IMR-90 (cell line): ENCODE measurements around the gene CADM1. TPM values are rescaled to one million over a fixed set of nuclear protein-coding genes. Genes with fewer than 3 reads are reported as not detected.

Source experiments
- ATAC-seq: fragments of 200-7000 bp; cut with Tn5 transposase; 2 replicates; pipeline ENCODE4 v1.9.1; 2020; ENCODE audit warnings: low read depth, mild to moderate bottlenecking, moderate library complexity
- BruUV-seq: library from RNA; stranded (reverse); fragments of 400-500 nt; replicated peaks from 2 replicates; lab custom pipeline; 2021; lab: Mats Ljungman, UMichigan
- CTCF ChIA-PET: fragments of 300-600 bp; formaldehyde crosslinking; extraction: SDS; loops from one replicate; lab custom pipeline; 2021; ENCODE audit warnings: antibody characterized with exemption; lab: Yijun Ruan, JAX
- POLR2A ChIA-PET: fragments of 300-600 bp; sonication (Branson Sonifier 250); formaldehyde crosslinking; loops from one replicate; lab custom pipeline; 2022; ENCODE audit warnings: antibody characterized with exemption; ENCODE audit not compliant: unreplicated experiment; lab: Charles Lee
- DNase-seq: peaks from one replicate; pipeline ENCODE4 v3.0.0; 2013
- H2AFZ ChIP-seq: replicated peaks from 2 replicates; pipeline ENCODE3; 2013; ENCODE audit warnings: low read length, mild to moderate bottlenecking; ENCODE audit not compliant: poor library complexity
- H2AK5ac ChIP-seq: 2 replicates; pipeline ENCODE4 v1.6.1; 2013; ENCODE audit warnings: low read depth, low read length, inconsistent platforms
- H2AK9ac ChIP-seq: replicated peaks from 2 replicates; pipeline ENCODE3; 2013; ENCODE audit warnings: mild to moderate bottlenecking, low read depth, low read length, moderate library complexity; ENCODE audit not compliant: poor library complexity
- H2BK120ac ChIP-seq: 2 replicates; pipeline ENCODE4 v1.6.1; 2013; ENCODE audit warnings: low read depth, low read length, inconsistent platforms
- H2BK15ac ChIP-seq: 3 replicates; pipeline ENCODE4 v1.6.1; 2013; ENCODE audit warnings: low read depth, low read length, inconsistent platforms
- H2BK20ac ChIP-seq: 2 replicates; pipeline ENCODE4 v1.6.1; 2013; ENCODE audit warnings: low read depth, mild to moderate bottlenecking, inconsistent platforms, low read length, moderate library complexity
- H2BK5ac ChIP-seq: 2 replicates; pipeline ENCODE4 v1.6.1; 2013; ENCODE audit warnings: mild to moderate bottlenecking, low read depth, low read length, inconsistent platforms; ENCODE audit not compliant: poor library complexity, severe bottlenecking
- H3K14ac ChIP-seq: replicated peaks from 2 replicates; pipeline ENCODE4 v1.6.1; 2013; ENCODE audit warnings: low read depth, low read length, inconsistent platforms
- H3K18ac ChIP-seq: 2 replicates; pipeline ENCODE4 v1.6.1; 2013; ENCODE audit warnings: low read depth, low read length, control low read depth
- H3K23ac ChIP-seq: 2 replicates; pipeline ENCODE4 v1.6.1; 2013; ENCODE audit warnings: low read depth, low read length, inconsistent platforms
- H3K27ac ChIP-seq: 2 replicates; pipeline ENCODE4 v1.5.1; 2013; ENCODE audit warnings: mild to moderate bottlenecking, control low read depth, low read length; ENCODE audit not compliant: insufficient read depth
- H3K27me3 ChIP-seq: 2 replicates; pipeline ENCODE4 v1.6.1; 2013; ENCODE audit warnings: low read length; ENCODE audit not compliant: control insufficient read depth, insufficient read depth
- H3K36me3 ChIP-seq: 2 replicates; pipeline ENCODE4 v1.6.1; 2013; ENCODE audit warnings: low read length, mixed read lengths; ENCODE audit not compliant: control insufficient read depth, insufficient read depth
- H3K4ac ChIP-seq: 2 replicates; pipeline ENCODE4 v1.6.1; 2013; ENCODE audit warnings: low read depth, low read length, inconsistent platforms
- H3K4me1 ChIP-seq: 2 replicates; pipeline ENCODE4 v1.6.1; 2013; ENCODE audit warnings: low read length, mixed read lengths; ENCODE audit not compliant: control insufficient read depth, insufficient read depth
- H3K4me2 ChIP-seq: 2 replicates; pipeline ENCODE4 v1.6.1; 2013; ENCODE audit warnings: low read depth, mild to moderate bottlenecking, control low read depth, low read length, moderate library complexity
- H3K4me3 ChIP-seq: 2 replicates; pipeline ENCODE4 v1.5.1; 2013; ENCODE audit warnings: low read depth, mild to moderate bottlenecking, control low read depth, low read length, moderate library complexity; ENCODE audit not compliant: insufficient read depth
- H3K56ac ChIP-seq: 2 replicates; pipeline ENCODE4 v1.6.1; 2013; ENCODE audit warnings: low read length, inconsistent platforms; ENCODE audit not compliant: insufficient read depth; ENCODE audit errors: extremely low read depth
- H3K79me1 ChIP-seq, 2 experiments: 2 replicates each; pipeline ENCODE4 v1.6.1; 2013; ENCODE audit warnings: low read length in 2 of 2, inconsistent platforms in 1 of 2, low read depth in 1 of 2
- H3K9ac ChIP-seq: 2 replicates; pipeline ENCODE4 v1.6.1; 2013; ENCODE audit warnings: low read depth, low read length, control low read depth
- H3K9me1 ChIP-seq: 2 replicates; pipeline ENCODE4 v1.6.1; 2013; ENCODE audit warnings: low read length, inconsistent platforms; ENCODE audit not compliant: insufficient read depth
- H3K9me3 ChIP-seq: 2 replicates; pipeline ENCODE4 v1.6.1; 2013; ENCODE audit warnings: low read length; ENCODE audit not compliant: control insufficient read depth, insufficient read depth
- H4K20me1 ChIP-seq: 2 replicates; pipeline ENCODE4 v1.6.1; 2013; ENCODE audit warnings: low read length, inconsistent platforms; ENCODE audit not compliant: insufficient read depth
- H4K5ac ChIP-seq: 2 replicates; pipeline ENCODE4 v1.6.1; 2013; ENCODE audit warnings: mild to moderate bottlenecking, low read depth, low read length, control low read depth
- H4K8ac ChIP-seq, 2 experiments: 2 replicates each; pipeline ENCODE4 v1.6.1; 2013; ENCODE audit warnings: low read depth in 2 of 2, low read length in 2 of 2, control low read depth in 1 of 2, inconsistent platforms in 1 of 2
- H4K91ac ChIP-seq: 2 replicates; pipeline ENCODE4 v1.6.1; 2013; ENCODE audit warnings: low read depth, low read length, inconsistent platforms; ENCODE audit not compliant: insufficient read depth
- BHLHE40 ChIP-seq: fragments of 150-350 bp; IDR thresholded peaks from 2 replicates; pipeline ENCODE4 v1.6.1; 2016; ENCODE audit warnings: mild to moderate bottlenecking, low read depth, low read length
- CEBPB ChIP-seq: IDR thresholded peaks from 2 replicates; pipeline ENCODE4 v1.6.1; 2012; ENCODE audit warnings: low read depth, low read length, improper control_type of control experiment
- CHD1 ChIP-seq: IDR thresholded peaks from 2 replicates; pipeline ENCODE4 v1.6.1; 2012; ENCODE audit warnings: low read depth, low read length, improper control_type of control experiment
- FOS ChIP-seq: fragments of 150-350 bp; IDR thresholded peaks from 2 replicates; pipeline ENCODE4 v1.6.1; 2016; ENCODE audit warnings: low read depth, low read length
- MAFK ChIP-seq: IDR thresholded peaks from 2 replicates; pipeline ENCODE4 v1.6.1; 2012; ENCODE audit warnings: low read depth, low read length, improper control_type of control experiment
- MAZ ChIP-seq: IDR thresholded peaks from 2 replicates; pipeline ENCODE4 v1.6.1; 2012; ENCODE audit warnings: low read depth, mild to moderate bottlenecking, low read length, improper control_type of control experiment, moderate library complexity, borderline replicate concordance
- MXI1 ChIP-seq: IDR thresholded peaks from 2 replicates; pipeline ENCODE4 v1.6.1; 2012; ENCODE audit warnings: low read depth, mild to moderate bottlenecking, low read length, moderate library complexity, borderline replicate concordance
- NFE2L2 ChIP-seq: fragments of 150-350 bp; IDR thresholded peaks from 2 replicates; pipeline ENCODE4 v1.6.1; 2016; ENCODE audit warnings: low read depth, mild to moderate bottlenecking, low read length
- POLR2A ChIP-seq: IDR thresholded peaks from 2 replicates; pipeline ENCODE4 v1.6.1; 2012; ENCODE audit warnings: mild to moderate bottlenecking, low read depth, low read length
- RAD21 ChIP-seq: IDR thresholded peaks from 2 replicates; pipeline ENCODE4 v1.6.1; 2012; ENCODE audit warnings: low read length, improper control_type of control experiment
- RCOR1 ChIP-seq: IDR thresholded peaks from 2 replicates; pipeline ENCODE4 v1.6.1; 2012; ENCODE audit warnings: mild to moderate bottlenecking, low read length, improper control_type of control experiment; ENCODE audit not compliant: insufficient replicate concordance
- RFX5 ChIP-seq: IDR thresholded peaks from 2 replicates; pipeline ENCODE4 v1.8.0; 2012; ENCODE audit warnings: low read depth, mild to moderate bottlenecking, low read length, moderate library complexity
- SMC3 ChIP-seq: fragments of 150-350 bp; IDR thresholded peaks from 2 replicates; pipeline ENCODE4 v1.6.1; 2016; ENCODE audit warnings: low read depth, mild to moderate bottlenecking, antibody characterized with exemption, low read length, moderate library complexity
- WGBS, 2 experiments: methylation state at CpG; one replicate each; pipeline versions ENCODE4 v1.1.5 to v1.1.7; 2013; ENCODE audit warnings: missing lambda C conversion rate in 2 of 2; ENCODE audit not compliant: insufficient read length in 1 of 2; ENCODE audit errors: extremely low coverage in 2 of 2; 5-methylcytosine and 5-hydroxymethylcytosine counted together
- dilution Hi-C: fragments of 300-500 bp; cut with HindIII; formaldehyde crosslinking; loops from one replicate; pipeline ENCODE4 v1.14.3; 2018; ENCODE audit warnings: low sequenced_read_pairs; ENCODE audit not compliant: unreplicated experiment
- in situ Hi-C: fragments of 300-500 bp; cut with MboI; formaldehyde crosslinking; loops from 3 replicates; pipeline ENCODE4 v1.14.3; 2019; ENCODE audit warnings: low sequenced_read_pairs, inconsistent platforms, mixed read lengths
- intact Hi-C: fragments of 100-400 bp; cut with micrococcal nuclease; formaldehyde crosslinking; loops from 2 replicates; pipeline ENCODE4 v1.10.0; 2022
- polyA plus RNA-seq, 3 experiments: library from polyadenylated mRNA; depleted of rRNA; stranded (reverse); fragments of >200 nt; gene quantifications; 2 replicates each; pipeline ENCODE4 v1.2.3, GENCODE V29; 2012; ENCODE audit warnings: low replicate concordance in 1 of 3
- total RNA-seq: library from RNA; depleted of rRNA; stranded (reverse); fragments of >200 nt; gene quantifications from 2 replicates; pipeline ENCODE4 v1.2.3, GENCODE V29; 2012
- TF ChIP-seq, protein P1 (sequence below): conservative IDR thresholded peaks from 2 replicates; pipeline ENCODE4 v1.5.1; 2012; ENCODE audit warnings: mild to moderate bottlenecking, low read depth, low read length, improper control_type of control experiment
- TF ChIP-seq, protein P2 (sequence below): fragments of 150-350 bp; IDR thresholded peaks from 2 replicates; pipeline ENCODE4 v1.6.1; 2016; ENCODE audit warnings: low read depth, mild to moderate bottlenecking, low read length, moderate library complexity, borderline replicate concordance
- TF ChIP-seq, protein P3 (sequence below): fragments of 150-350 bp; IDR thresholded peaks from 2 replicates; pipeline ENCODE4 v1.6.1; 2017; ENCODE audit warnings: mild to moderate bottlenecking, antibody characterized with exemption, low read length, low read depth

CADM1 gene
- total and polyA plus RNA-seq, 2 of the 4 experiments (the other 2 are of a cell fraction): 28.8 to 77.1 TPM

DNA sequence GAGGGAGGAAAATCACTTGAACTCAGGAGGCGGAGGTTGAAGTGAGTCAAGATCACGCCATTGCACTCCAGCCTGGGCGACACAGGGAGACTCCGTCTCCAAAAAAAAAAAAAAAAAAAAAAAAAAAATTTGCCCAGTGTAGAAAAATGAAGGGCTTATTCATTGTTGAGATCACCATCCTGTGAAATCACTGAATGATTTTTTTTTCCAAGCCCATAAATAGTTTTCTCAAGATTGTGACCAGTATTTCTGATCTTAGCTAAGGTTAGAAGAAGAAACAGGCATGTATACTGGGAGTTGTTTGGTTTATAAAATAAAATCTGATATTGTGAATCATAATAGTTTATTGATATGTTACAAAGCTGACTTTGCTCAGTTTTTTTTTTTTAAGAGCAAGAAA, 269.4 kb downstream of the CADM1 start:
- DNase-seq (no peak), ATAC-seq (no peak)
- H2BK20ac ChIP-seq: no peak overlapping the region
- no peak overlapping the region for H3K4me3 ChIP-seq
- no peak overlapping the region for H3K23ac ChIP-seq
- no CpG with 5 or more reads among the region's 4 CpGs for WGBS, 2 experiments
- H4K8ac ChIP-seq: no peak overlapping the region
- H3K4me2 ChIP-seq: no peak overlapping the region
- H4K20me1 ChIP-seq: no peaks in the 10 kb centered on the region
- H4K91ac ChIP-seq: no peak overlapping the region
- H3K27ac ChIP-seq: no peak overlapping the region
- no peak overlapping the region for H2AFZ ChIP-seq
- no peak overlapping the region for H3K18ac ChIP-seq
- in situ Hi-C loops: no loop called here
- POLR2A ChIA-PET: no interaction called here
- no peak overlapping the region for H2BK5ac ChIP-seq
- H3K4ac ChIP-seq: no peak overlapping the region
- no peaks in the 10 kb centered on the region for H3K4me1 ChIP-seq
- no peak overlapping the region for H3K9ac ChIP-seq
- H3K9me1 ChIP-seq: no peaks in the 10 kb centered on the region; the same call in 1 of the 2 replicates
- H2BK120ac ChIP-seq: no peak overlapping the region
- no peak overlapping the region for H2AK9ac ChIP-seq
- peaks cover 5% of the 10 kb centered on the region for H3K36me3 ChIP-seq
- CTCF ChIA-PET: interaction anchor here (0.7 to 1.0 kb wide), 2 partner anchors 11 to 372 kb away, joined by 3 to 4 read pairs; no protein-coding TSS in a partner anchor
- no peak overlapping the region for H3K14ac ChIP-seq
- no peak overlapping the region for H4K5ac ChIP-seq
- H3K27me3 ChIP-seq: no peaks in the 10 kb centered on the region
- TF ChIP-seq MXI1 (no peak), NFE2L2 (no peak), MAZ (no peak), RAD21 (no peak), FOS (no peak), RCOR1 (no peak), MAFK (no peak), SMC3 (no peak), CEBPB (no peak), CHD1 (no peak), BHLHE40 (no peak), RFX5 (no peak), POLR2A (no peak)
- TF ChIP-seq, protein P1, sequence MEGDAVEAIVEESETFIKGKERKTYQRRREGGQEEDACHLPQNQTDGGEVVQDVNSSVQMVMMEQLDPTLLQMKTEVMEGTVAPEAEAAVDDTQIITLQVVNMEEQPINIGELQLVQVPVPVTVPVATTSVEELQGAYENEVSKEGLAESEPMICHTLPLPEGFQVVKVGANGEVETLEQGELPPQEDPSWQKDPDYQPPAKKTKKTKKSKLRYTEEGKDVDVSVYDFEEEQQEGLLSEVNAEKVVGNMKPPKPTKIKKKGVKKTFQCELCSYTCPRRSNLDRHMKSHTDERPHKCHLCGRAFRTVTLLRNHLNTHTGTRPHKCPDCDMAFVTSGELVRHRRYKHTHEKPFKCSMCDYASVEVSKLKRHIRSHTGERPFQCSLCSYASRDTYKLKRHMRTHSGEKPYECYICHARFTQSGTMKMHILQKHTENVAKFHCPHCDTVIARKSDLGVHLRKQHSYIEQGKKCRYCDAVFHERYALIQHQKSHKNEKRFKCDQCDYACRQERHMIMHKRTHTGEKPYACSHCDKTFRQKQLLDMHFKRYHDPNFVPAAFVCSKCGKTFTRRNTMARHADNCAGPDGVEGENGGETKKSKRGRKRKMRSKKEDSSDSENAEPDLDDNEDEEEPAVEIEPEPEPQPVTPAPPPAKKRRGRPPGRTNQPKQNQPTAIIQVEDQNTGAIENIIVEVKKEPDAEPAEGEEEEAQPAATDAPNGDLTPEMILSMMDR: no peak
- TF ChIP-seq, protein P2, sequence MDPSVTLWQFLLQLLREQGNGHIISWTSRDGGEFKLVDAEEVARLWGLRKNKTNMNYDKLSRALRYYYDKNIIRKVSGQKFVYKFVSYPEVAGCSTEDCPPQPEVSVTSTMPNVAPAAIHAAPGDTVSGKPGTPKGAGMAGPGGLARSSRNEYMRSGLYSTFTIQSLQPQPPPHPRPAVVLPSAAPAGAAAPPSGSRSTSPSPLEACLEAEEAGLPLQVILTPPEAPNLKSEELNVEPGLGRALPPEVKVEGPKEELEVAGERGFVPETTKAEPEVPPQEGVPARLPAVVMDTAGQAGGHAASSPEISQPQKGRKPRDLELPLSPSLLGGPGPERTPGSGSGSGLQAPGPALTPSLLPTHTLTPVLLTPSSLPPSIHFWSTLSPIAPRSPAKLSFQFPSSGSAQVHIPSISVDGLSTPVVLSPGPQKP: no peak
- TF ChIP-seq, protein P3, sequence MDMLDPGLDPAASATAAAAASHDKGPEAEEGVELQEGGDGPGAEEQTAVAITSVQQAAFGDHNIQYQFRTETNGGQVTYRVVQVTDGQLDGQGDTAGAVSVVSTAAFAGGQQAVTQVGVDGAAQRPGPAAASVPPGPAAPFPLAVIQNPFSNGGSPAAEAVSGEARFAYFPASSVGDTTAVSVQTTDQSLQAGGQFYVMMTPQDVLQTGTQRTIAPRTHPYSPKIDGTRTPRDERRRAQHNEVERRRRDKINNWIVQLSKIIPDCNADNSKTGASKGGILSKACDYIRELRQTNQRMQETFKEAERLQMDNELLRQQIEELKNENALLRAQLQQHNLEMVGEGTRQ: no peak
- H3K56ac ChIP-seq: no peak overlapping the region
- no TSS peak for BruUV-seq
- H3K79me1 ChIP-seq: no peaks in the 10 kb centered on the region
- intact Hi-C loops: no loop called here
- H3K9me3 ChIP-seq: no peaks in the 10 kb centered on the region
- no peak overlapping the region for H2AK5ac ChIP-seq
- dilution Hi-C loops: no loop called here
- H2BK15ac ChIP-seq: no peak overlapping the region
